ENCODE results near the gene C10orf120.

GRCh38 chr10:122733931-122734665 lies 34.5 kb upstream of the C10orf120 start:
- TF ChIP-seq POLR2AphosphoS5 (IDR thresholded peaks at IDR 0.05; ENCODE audit: low read depth, low read length) (no peak), CTCF (IDR thresholded peaks at IDR 0.05) (no peak), SIN3A (IDR thresholded peaks at IDR 0.05; ENCODE audit: borderline replicate concordance, insufficient read depth, low read depth, low read length) (no peak), REST (IDR thresholded peaks at IDR 0.05; ENCODE audit: insufficient read depth in 1 of 2, low read depth in 2 of 2, low read length in 1 of 2) (no peak)
